ENCODE data around the gene ING4.

ING4 gene

DNA sequence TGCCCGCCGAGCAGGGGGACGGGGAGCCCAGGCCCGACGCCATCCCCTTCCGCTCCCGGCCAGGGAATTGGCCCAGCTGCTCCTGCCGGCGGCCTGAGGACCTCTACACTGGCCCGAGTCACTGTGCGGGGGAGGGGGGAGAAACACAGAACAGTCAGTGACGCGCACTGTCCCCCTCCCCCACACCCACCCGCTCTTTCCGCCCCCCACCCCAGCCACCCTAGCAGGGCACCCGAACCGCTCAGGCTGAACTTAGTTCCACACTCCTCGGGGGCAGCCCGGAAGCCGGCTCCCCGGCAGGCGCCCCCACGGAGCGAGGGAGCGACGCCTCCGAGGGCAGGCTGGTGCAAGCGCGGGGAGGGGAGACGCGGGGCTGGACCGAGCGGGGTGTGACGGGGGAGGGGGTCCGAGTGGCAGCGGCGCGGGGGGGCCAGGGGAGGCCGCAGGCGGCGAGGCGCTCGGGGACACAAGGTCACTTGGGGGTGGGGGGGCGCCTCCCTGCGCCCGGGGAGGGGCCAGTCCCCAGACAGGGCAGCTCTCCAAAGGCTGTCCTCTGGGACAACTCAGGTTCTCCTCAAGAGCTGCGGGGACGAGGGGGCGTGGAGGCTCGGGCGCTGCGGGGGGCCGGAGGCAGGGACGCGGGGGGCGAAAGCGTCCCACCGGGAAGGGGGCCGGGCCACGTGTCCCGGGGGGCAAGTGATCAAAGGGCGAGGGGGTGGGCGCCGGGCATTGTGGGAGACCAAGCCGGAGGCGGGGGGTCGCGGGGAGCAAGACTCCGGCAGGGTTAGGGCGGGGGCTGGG is 56.4 kb downstream of the ING4 start:
- no peak for DNase-seq (ENCODE audit: low read depth)

DNA sequence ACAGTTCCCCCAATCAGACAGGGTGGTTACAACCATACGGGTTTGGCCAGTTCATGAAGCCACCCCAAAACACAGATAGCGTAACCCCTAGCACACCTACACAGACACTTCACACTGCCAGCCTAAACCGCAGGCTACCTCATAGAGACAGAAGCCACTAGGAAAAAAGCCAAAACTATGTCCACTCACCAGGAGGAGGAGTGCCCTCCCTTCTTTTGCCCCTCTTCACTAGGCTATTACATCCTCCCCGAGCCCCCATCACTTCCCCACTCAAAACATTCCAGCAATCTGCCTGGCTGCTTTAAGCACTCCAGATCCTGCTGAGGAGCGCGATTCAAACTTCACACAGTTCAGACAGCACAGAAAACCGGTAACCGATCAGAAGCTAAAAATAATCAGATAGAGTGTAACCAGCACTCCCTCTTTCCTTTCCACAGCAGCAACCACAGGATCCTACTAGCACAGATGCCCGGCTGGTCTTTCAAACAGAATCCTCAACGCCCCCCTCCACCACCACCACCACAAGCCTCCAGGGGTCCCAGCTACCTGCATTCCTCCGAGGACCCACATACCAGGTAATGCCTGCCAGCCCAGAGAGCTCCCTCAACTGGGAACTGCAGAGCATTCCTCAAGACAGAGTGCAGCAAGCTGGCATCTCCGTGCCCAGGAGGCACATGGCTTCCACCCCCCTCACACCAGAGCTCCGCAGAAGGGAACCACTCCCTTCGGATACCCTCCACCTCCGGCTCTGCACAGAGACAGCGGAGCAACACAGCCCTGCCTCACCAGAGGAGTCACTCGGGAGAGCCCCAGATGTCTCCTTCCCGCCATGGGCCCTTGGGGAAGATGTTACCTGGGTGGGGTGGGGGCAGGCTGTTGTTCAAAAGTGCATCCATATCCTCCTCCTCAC is 57.2 kb downstream of the ING4 start:
- DNase-seq (ENCODE audit: low read depth) = no peak

DNA sequence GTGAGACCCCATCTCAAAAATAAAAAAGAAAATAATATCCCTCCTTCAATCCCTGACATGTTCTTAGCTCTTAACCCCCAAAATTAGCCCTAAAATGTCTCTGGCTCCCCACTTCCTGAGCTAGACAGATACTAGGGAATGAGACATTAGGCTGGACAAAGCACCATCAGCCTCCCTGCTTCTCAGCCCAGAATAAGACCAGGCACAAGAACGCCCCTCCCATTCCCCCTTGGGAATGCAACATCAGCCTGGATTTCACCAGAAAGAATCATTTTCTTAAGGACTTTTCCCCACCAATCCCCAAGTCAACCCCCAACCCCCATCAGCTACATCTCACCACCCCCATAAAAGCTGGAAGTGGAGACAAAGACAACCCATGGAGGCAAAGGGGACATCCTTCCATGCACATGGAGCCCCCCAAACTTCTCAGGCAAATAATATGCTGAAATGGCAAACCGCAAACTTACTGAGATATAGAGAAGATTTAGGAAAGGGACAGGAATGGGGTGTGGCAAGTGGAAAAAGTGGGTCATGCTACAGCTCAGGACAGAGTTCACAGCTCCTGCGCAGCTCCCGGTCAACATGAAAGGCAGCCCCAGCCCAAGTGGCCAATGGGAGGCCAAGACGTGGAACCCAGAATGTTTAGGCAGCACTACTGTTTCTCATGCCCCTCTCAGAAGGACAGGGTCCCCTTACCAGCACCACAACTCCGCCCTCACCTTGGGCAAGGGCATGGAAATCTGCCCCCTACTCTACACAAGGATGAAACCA is 58.5 kb downstream of the ING4 start:
- no peak for DNase-seq (ENCODE audit: low read depth)

DNA sequence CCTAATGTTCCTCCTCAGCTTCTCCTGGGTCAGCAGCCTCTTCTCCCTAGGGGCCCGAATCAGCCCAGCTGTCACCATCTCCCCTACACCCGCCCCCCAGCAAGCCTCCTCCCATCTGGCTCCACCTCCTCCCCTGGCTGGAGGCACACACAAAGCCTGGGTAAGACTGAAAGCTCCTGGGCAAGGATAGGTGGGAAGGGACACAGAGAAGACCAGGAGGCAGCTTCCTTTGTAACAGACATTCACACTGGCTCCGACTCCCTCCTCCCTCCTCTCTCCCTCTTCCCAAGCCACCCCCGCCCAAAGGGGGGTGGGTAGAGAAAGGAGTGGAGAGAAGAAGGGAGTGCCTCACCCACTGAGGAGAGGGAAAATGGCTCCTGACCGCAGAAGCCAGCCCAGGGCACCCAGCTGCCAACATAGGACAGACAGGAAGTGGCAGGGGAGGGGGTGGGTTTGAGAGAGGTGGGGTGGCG is 59.8 kb downstream of the ING4 start:
- no peak for DNase-seq (ENCODE audit: low read depth)

DNA sequence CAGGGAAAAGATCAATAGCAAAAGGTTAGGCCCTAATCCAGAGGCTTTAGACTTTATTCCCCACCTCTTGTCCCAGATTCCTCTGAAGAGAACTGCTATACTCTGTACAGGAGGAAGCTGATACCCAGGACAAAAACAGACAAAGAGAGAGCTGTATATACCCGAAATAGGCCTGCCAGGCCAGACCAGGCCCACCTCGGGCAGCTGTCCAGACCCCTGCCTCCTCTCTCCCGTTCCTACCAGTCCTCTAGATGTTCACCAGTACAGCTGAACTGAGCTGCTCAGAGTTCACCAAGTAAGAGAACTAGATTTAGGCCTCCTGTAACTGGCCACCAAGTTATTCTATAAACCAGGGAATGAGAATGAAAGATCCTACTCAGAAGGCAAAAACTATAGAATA is 60.4 kb downstream of the ING4 start:
- DNase-seq (ENCODE audit: low read depth) = no peak
